CD4-positive, alpha-beta T cell treated with Interleukin-21 for 1 hour (primary cell): Measurements from ENCODE around the gene TNIK.

Experiments
- DNase-seq: peaks from one replicate; pipeline ENCODE4 v3.0.0-alpha.2; 2020

Gene TNIK

GRCh38 chr3:171055336-171056178, 404.6 kb downstream of the TNIK start:
- no peak for DNase-seq

- DNase-seq: no peak
These were observed 405.3 kb downstream of the TNIK start for GRCh38 chr3:171054921-171055320.

DNA sequence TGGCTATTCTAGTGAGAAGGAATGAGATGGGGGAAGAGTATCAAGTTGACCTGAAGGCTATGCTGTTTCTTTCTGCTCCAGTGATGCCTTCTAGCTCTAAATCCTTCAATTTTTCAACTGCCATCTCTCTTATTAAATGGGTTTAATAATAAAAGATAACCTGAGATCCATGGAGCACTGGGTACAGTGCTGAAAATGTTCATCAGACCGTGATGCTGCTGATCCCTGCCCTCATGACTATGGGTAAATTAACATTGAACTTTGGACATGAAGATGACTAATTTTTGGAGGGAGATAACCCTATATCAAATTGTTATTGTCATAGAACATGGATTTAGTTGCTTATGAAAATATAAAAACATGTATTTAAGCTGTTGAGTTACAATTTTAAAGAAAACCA, 406.0 kb downstream of the TNIK start:
- DNase-seq: no peak

GRCh38 chr3:171049861-171050444, 410.3 kb downstream of the TNIK start:
- DNase-seq: peak; percentile 38

DNA sequence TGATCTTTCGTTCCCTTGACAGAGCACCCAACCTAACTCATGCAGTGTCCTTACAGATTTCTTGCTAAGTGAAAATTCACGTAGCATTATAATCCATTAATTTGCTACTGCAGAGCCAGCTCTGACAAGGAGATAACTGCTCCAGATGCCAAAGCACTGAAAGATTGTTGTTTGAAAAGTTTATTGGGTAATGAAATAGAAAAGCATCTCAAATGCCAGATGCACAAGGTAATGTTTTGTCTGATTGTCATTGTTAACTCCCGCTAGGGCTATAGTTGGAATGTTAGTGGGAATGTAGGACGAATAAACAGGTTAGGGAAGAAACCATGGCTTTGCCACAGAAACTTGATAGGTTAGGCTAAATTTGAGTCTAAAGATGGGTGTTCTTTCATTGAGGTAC, 413.4 kb downstream of the TNIK start:
- DNase-seq: no peak

DNA sequence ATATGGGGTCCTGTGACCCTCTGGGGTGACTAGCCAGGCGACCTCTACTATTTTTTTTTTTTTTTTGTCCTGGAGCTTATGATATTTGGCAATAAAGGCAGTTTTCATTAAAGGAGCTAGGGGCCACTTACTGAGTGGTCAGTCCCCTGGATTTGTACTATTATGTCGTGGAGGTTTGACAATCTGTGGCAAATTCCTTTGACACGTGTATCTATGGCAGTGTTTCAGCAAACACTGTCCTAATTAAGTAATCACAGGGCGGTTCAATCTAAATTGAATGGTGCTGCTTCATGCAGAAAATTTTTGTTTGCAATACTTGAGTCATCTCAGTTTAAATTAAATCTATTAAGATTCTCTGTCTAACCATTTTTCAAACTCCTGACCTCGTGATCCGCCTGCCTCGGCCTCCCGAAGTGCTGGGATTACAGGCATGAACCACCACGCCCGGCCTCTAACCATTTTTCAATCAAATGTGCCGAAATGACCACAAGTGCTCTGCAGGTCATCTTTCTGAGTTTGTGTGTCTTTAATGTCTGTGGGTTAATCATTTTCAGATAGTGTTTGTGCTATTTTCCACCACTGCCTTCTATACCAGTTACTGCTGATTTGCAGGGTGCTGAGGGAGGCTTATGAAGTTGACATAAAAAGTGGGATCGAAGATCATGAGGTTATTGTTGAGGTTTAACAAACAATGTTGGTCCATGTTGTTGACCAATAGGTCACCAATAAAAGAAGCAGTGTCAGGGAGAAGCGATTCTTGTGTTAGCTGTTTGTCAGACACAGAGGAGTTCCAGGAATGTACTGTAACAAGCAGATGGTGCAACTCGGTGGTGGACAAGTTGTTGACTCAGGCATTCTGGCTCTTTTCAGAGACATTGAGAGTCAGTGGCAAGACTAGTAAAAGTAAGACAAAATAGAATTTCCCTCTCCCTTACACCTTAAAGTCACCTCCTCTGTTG, 415.1 kb downstream of the TNIK start:
- no peak for DNase-seq

DNA sequence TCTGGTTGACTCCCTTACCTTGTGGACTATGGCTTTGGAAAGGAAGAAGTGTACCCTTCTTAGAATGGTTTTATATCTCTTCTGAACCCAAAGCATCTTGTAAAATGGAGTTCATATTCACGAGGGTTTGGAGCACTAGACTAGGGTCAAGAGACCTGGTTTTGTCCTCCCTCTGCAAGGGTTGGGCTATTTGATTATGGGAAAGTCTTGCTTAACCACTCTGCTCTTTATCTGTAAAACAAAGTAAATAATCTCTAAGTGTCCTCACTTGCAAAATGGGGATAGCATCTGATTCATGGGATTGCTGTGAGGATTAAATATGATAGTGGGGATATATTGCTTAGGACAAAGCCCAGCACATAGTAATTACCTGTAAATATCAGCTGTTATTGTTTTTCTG, 415.8 kb downstream of the TNIK start:
- no peak for DNase-seq

GRCh38 chr3:171039674-171040073, 420.5 kb downstream of the TNIK start:
- no peak for DNase-seq

GRCh38 chr3:171038342-171038741, 421.9 kb downstream of the TNIK start:
- no peak for DNase-seq

DNA sequence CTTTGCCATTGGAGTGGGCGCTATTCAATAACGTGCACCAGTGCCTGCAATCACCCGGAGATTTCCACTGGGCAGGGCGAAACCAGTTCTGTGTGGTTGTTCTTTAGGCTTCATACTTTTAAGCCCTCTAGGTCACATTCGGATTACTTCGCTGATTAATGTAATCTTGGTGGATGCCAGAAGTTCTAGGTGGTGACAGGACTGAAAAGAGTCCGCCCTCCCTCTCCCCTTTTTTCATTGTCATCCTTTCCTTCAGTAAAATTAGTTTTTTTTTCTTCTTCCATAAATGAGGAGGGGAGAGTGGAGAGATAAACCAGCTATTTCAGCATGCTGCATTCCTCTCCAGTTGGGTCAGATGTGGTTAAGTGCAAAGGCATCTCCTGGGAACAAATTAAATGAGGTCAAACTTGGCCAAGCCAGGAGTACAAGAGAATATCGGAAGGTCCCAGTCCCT, 431.4 kb downstream of the TNIK start:
- DNase-seq: no peak

- DNase-seq: peak; percentile 8
These were observed 432.0 kb downstream of the TNIK start for GRCh38 chr3:171028025-171028778.

GRCh38 chr3:171026597-171027293, 433.5 kb downstream of the TNIK start, which contains the start of gene SLC2A2:
TSS of gene SLC2A2 (minus strand) at chr3:171026720. CDS start at chr3:171026670, 50 bp downstream.
- DNase-seq: no peak

- DNase-seq: no peak
These were observed 436.6 kb downstream of the TNIK start for GRCh38 chr3:171023566-171023965.

GRCh38 chr3:171021377-171021776, 438.8 kb downstream of the TNIK start:
- DNase-seq: no peak

DNA sequence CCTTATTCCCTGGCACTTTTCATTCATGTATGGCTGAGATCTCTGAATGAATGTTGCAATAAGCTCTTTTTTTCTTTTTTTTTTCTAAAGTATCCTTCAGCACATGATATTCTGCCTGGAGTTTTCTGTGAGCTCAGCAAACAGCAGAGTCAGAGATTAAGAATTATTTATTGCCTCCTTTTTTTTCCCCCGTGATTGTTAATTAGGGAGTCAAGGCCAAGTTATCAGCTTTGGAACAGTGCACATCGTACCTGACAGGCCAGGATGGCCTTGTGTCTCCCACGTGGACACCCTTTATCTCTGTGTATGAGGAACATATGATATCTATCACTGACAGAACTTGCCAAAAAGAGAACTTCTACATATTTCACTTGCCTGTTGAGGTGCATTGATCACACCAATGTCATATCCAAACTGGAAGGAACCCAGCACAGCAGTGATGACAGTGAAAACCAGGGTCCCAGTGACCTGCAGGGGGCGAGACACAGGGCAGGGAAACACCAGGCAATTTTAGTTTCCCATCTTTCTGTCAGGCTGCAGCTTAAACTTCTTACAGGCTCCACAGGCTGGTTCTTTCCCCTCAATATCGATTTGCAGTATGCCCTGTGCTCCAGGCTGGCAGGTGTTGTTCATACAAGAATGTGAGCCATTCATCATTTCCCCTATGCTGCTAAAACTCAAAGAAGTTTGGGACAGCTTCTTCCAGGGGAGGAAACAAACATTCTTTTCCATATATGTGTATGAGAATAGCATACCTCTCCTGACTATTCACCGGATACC, 441.9 kb downstream of the TNIK start:
- no peak for DNase-seq

DNA sequence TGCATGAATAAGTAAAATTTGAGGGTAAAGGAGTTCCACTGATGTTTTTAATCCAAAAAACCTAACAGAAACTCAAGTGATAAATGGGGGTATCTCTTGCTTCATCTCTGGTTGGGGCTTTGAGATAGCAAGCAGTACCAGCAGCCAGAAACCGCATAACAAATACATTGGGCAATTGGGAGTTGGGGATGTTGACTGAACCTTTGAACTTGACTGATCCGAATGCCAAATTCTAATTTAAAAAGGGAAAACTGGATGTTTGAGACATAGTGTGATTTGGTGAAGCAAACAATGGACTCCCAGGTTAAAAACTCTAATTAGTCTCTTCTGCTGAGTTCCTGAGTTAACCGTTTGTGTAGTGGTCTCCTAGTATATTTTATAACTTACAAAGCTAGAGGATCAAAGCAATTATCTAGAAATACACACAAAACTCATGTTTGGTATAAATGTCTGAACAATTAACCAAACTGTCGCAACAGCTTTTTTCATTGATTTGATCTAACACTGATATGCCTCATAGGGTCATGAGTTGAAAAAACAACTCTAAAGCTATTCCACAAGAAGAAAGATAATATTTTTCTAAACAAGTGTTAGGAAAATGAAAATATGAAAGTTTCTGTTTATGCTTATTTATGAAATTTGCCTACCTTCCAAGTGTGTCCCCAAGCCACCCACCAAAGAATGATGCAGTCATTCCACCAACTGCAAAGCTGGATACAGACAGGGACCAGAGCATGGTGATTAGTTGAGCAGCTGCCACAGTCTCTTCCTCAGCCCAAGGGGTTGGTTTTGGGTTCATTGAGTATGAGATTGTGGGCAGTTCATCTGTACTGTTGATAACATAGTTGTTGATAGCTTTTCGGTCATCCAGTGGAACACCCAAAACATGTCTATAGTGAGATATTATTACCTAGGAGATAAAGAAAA, 446.1 kb downstream of the TNIK start:
- no peak for DNase-seq

GRCh38 chr3:171011873-171012336, 448.3 kb downstream of the TNIK start:
- DNase-seq: no peak
